DND-41 (cell line): ENCODE results near the gene SYNPO2L.

Experiments used
- CTCF ChIP-seq: IDR thresholded peaks from 2 replicates; pipeline ENCODE4 v1.5.1; 2012; ENCODE audit warnings: borderline replicate concordance, low read length, moderate library complexity, mild to moderate bottlenecking; ENCODE audit not compliant: poor library complexity, severe bottlenecking; ENCODE audit errors: extremely low read depth
- EZH2 ChIP-seq: IDR thresholded peaks from 3 replicates; pipeline ENCODE4 v1.6.1; 2012; ENCODE audit warnings: borderline replicate concordance, low read depth, mild to moderate bottlenecking, moderate library complexity, low read length, inconsistent platforms; ENCODE audit not compliant: severe bottlenecking

DNA sequence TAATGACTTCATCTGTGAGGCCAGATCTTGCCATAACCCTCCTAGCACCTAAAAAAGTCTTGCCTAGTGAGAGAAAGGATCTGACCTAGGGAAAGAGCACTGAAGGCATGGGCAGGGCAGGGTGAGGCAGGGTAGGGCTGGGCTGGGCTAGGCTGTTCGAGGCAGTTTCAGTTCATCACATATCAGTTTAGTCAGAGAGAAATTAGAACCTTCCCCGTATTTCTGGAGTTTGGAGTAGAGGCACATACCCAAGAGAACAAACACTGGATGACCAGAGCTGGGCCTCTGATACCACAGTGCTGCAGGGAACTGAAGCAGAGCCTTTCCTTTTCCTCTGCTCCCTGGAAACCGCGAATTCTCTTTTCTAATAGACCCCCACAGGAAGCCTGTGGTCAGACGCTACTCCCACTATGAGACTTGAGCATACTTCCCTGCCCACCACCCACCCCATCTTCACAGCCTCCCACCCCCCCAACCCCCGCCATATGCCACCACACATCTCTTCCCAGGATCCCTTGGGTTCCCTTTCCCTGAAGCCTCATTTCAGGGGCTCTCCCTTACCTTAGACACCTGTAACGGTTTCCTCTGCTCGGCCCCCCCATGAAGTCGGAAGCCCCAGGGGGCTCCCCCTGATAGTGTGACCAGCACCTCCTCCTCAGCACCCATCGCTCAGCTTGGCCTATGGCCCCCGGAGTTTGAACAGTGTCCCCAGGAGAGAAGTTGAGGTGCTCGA lies 406 bp downstream of the SYNPO2L start:
- TF ChIP-seq CTCF (no peak), EZH2 (no peak)
